Calu3 (cell line): ENCODE results near the gene KCNK15. TPM values are rescaled to one million over a fixed set of nuclear protein-coding genes. Genes with fewer than 3 reads are reported as not detected.
A peak's percentile ranks its signal among the peaks of the same experiment; 100 is the strongest.

ENCODE experiments used
- BruUV-seq: library from RNA; stranded (reverse); fragments of 400-500 nt; replicated peaks from 2 replicates; lab custom pipeline; 2021; lab: Mats Ljungman, UMichigan
- CTCF ChIA-PET: fragments of 300-600 bp; sonication (Branson Sonifier 250); formaldehyde crosslinking; loops from one replicate; lab custom pipeline; 2022; ENCODE audit warnings: antibody characterized with exemption; lab: Charles Lee
- DNase-seq: peaks from one replicate; pipeline ENCODE4 v3.0.0; 2022
- H3K27ac Mint-ChIP-seq: one replicate; pipeline ENCODE4 v1.8.0; 2022; ENCODE audit warnings: mixed read lengths; ENCODE audit not compliant: unreplicated experiment
- H3K27me3 Mint-ChIP-seq: one replicate; pipeline ENCODE4 v1.8.0; 2022; ENCODE audit warnings: mixed read lengths; ENCODE audit not compliant: unreplicated experiment
- H3K36me3 Mint-ChIP-seq: one replicate; pipeline ENCODE4 v1.8.0; 2022; ENCODE audit warnings: mild to moderate bottlenecking, moderate library complexity, mixed read lengths; ENCODE audit not compliant: insufficient read depth, unreplicated experiment
- H3K4me1 Mint-ChIP-seq: one replicate; pipeline ENCODE4 v1.8.0; 2022; ENCODE audit warnings: mild to moderate bottlenecking, low read depth, mixed read lengths; ENCODE audit not compliant: unreplicated experiment
- H3K4me3 Mint-ChIP-seq: one replicate; pipeline ENCODE4 v1.8.0; 2022; ENCODE audit warnings: mild to moderate bottlenecking, low read depth, moderate library complexity, mixed read lengths; ENCODE audit not compliant: unreplicated experiment
- H3K9me3 Mint-ChIP-seq: one replicate; pipeline ENCODE4 v1.8.0; 2022; ENCODE audit warnings: low read depth, mixed read lengths; ENCODE audit not compliant: unreplicated experiment
- intact Hi-C: fragments of 100-400 bp; cut with micrococcal nuclease; formaldehyde crosslinking; loops from one replicate; pipeline ENCODE4 v1.10.0; 2022; ENCODE audit not compliant: unreplicated experiment
- total RNA-seq: library from RNA; stranded (reverse); gene quantifications from 2 replicates; pipeline ENCODE4 v1.2.3, GENCODE V29; 2022
- TF ChIP-seq, protein P1 (sequence below): fragments of 200-600 bp; IDR thresholded peaks from one replicate; pipeline ENCODE4 v1.8.0; 2022; ENCODE audit warnings: antibody characterized with exemption; ENCODE audit not compliant: unreplicated experiment

Gene KCNK15
- total RNA-seq, 1 experiment from 2014 or later = 1.5 TPM

DNA sequence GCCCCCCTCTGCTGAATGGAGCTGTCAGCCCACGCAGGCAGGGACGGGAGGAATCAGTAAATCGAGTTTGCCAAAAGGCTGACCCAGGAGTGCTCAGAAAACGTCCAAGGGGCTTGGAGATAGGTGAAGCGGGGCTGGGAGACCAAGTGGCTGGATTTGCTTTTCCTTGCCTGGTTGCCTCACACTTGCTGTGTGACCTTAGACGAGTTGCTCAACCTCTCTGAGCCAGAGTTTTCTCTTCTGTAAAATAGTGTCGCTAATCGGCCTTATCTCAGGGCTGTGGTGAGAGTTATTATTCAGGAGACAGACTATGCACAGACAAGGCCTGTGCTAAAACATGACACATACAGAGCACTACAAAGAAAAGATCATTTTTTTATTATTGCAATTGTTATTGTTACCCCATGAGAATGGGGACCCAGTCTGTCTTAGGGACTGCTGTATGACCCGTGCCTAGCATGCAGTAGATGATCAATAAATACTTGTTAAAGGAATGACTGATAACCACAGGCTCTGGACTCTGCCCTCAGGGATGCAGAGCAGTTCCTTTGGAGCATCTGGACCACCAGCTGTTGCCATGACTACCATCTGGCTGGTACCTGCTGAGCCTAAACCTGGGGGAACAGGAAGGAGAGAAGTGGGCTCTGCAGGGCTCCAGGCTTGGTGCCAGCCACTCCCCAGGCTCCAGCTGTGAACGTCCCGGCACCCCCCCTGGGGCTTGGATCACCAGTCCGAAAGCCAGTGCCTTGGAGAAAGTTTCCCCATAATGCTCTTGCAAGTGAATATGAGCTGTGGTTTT lies 901 bp downstream of the KCNK15 start:
- TF ChIP-seq, protein P1, sequence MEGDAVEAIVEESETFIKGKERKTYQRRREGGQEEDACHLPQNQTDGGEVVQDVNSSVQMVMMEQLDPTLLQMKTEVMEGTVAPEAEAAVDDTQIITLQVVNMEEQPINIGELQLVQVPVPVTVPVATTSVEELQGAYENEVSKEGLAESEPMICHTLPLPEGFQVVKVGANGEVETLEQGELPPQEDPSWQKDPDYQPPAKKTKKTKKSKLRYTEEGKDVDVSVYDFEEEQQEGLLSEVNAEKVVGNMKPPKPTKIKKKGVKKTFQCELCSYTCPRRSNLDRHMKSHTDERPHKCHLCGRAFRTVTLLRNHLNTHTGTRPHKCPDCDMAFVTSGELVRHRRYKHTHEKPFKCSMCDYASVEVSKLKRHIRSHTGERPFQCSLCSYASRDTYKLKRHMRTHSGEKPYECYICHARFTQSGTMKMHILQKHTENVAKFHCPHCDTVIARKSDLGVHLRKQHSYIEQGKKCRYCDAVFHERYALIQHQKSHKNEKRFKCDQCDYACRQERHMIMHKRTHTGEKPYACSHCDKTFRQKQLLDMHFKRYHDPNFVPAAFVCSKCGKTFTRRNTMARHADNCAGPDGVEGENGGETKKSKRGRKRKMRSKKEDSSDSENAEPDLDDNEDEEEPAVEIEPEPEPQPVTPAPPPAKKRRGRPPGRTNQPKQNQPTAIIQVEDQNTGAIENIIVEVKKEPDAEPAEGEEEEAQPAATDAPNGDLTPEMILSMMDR = no peak
- CTCF ChIA-PET = interaction anchor here (0.6 to 2.1 kb wide), 23 partner anchors 8 to 298 kb away, joined by 3 to 15 read pairs (median 5); partner anchors contain the start of genes PABPC1L and YWHAB
- H3K4me3 Mint-ChIP-seq = peak overlapping the region; percentile 47
- no peaks in the 10 kb centered on the region for H3K9me3 Mint-ChIP-seq
- H3K27me3 Mint-ChIP-seq = peaks cover 42% of the 10 kb centered on the region
- peaks cover 15% of the 10 kb centered on the region for H3K36me3 Mint-ChIP-seq
- H3K27ac Mint-ChIP-seq = peak overlapping the region; percentile 97
- intact Hi-C loops = loop anchor here (1.0 to 5.0 kb wide), 2 partner anchors 121 to 141 kb away; partner anchors contain the start of gene YWHAB
- TSS peak; percentile 38 for BruUV-seq
- H3K4me1 Mint-ChIP-seq = peaks cover 27% of the 10 kb centered on the region
- DNase-seq = peak; percentile 71

DNA sequence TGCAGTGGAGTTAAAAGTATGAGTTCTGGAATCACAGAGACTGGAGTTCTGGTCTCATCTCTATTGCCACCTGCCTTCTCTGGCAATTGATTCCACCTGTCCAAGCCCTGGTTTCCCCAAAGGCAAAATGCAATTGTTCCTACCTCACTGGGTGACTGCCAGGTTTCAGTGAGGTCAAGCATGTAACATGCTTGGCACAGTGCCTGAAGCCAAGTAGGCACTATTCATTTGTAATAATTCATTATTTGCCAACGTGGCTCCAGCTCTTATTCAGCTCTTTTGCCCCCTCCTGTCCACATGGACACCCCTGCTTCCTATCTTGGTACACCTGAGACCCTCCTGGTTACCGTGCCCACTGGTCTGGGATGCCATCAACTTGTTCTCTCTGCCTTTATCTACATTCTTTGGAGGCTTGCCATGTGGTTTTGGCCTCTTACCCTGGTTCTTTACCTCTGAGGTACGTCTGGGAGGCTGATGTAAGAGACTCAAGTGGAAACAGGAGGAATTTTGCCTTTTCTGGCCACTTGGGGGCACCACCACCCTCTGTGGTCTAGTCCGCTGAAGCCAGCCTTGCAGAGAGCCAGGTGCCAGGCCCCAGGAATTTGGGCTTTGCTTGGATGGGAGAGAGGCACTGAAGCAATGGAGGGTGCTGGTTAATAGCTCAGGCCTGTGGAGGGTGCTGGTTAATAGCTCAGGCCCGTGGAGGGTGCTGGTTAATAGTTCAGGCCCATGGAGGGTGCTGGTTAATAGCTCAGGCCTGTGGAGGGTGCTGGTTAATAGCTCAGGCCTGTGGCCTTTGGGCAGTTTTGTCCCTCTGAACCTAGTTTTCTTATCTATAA lies 1.7 kb downstream of the KCNK15 start:
- Mint-ChIP-seq H3K27me3 (peaks cover 35% of the 10 kb centered on the region), H3K4me1 (peaks cover 27% of the 10 kb centered on the region), H3K36me3 (peaks cover 15% of the 10 kb centered on the region), H3K9me3 (no peaks in the 10 kb centered on the region), H3K27ac (peak overlapping the region; percentile 97), H3K4me3 (peak overlapping the region; percentile 47)
- TF ChIP-seq, protein P1 = peak; percentile 87
- peak; percentile 98 for DNase-seq
- no TSS peak for BruUV-seq
- CTCF ChIA-PET = interaction anchor here (0.6 to 2.1 kb wide), 28 partner anchors 9 to 297 kb away, joined by 3 to 15 read pairs (median 5); partner anchors contain the start of genes PABPC1L and YWHAB
- intact Hi-C loops = loop anchor here (1.0 to 5.0 kb wide), 2 partner anchors 120 to 140 kb away; partner anchors contain the start of gene YWHAB

DNA sequence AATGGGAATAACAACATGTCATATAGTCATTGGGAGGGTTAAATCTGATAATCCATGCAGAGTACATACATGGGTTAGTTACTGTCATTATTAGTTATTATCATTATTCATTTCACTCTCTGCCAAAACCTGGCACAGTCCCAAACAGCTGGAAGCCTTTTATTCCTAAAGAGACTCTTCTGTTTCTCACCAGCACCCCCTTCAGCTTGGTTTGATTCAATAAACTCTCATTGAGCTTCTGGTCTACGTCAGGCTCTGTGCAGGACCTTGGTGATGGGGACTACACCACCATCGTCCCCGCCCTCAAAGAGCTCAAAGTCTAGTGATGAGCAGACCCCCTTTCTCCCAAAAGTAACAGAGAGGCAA lies 2.3 kb downstream of the KCNK15 start:
- Mint-ChIP-seq H3K36me3 (peaks cover 15% of the 10 kb centered on the region), H3K27me3 (peaks cover 35% of the 10 kb centered on the region), H3K9me3 (no peaks in the 10 kb centered on the region), H3K27ac (peak overlapping the region; percentile 97), H3K4me1 (peaks cover 27% of the 10 kb centered on the region), H3K4me3 (no peak overlapping the region)
- no TSS peak for BruUV-seq
- TF ChIP-seq, protein P1 = no peak
- intact Hi-C loops = loop anchor here (5.0 kb wide), 1 partner anchor 139 kb away; the partner anchor contains the start of gene YWHAB
- no peak for DNase-seq
- CTCF ChIA-PET = interaction anchor here (0.6 to 2.1 kb wide), 18 partner anchors 8 to 141 kb away, joined by 3 to 15 read pairs (median 5); partner anchors contain the start of gene YWHAB
